D721Med (cell line): ENCODE data around the gene COL19A1.
A peak's percentile ranks its signal among the peaks of the same experiment; 100 is the strongest.

Source experiments
- DNase-seq: peaks from one replicate; pipeline ENCODE4 v3.0.0; 2011; ENCODE audit warnings: low spot score; ENCODE audit not compliant: insufficient read length
- FAIRE-seq: peaks from 2 replicates; lab custom pipeline; 2011; peaks lifted over from hg19 to GRCh38; lab: Jason Lieb, UNC
- CTCF ChIP-seq: IDR thresholded peaks from 2 replicates; pipeline ENCODE4 v1.5.1; 2012; ENCODE audit warnings: mild to moderate bottlenecking, control low read depth; ENCODE audit not compliant: insufficient read depth; ENCODE audit errors: missing control alignments

Gene COL19A1

GRCh38 chr6:69825904-69826303 lies 40.5 kb upstream of the COL19A1 start:
- DNase-seq (no peak), FAIRE-seq (no peak)

GRCh38 chr6:69827276-69827893 lies 39.0 kb upstream of the COL19A1 start:
- FAIRE-seq, result no peak
- DNase-seq, result no peak
- no peak for TF ChIP-seq CTCF

More at GRCh38 chr6:69825904-69826303, 40.5 kb upstream of the COL19A1 start:
- no peak for TF ChIP-seq CTCF

- DNase-seq (no peak), FAIRE-seq (no peak)
- no peak for TF ChIP-seq CTCF
These were observed 33.8 kb upstream of the COL19A1 start for GRCh38 chr6:69832558-69832957.

DNA sequence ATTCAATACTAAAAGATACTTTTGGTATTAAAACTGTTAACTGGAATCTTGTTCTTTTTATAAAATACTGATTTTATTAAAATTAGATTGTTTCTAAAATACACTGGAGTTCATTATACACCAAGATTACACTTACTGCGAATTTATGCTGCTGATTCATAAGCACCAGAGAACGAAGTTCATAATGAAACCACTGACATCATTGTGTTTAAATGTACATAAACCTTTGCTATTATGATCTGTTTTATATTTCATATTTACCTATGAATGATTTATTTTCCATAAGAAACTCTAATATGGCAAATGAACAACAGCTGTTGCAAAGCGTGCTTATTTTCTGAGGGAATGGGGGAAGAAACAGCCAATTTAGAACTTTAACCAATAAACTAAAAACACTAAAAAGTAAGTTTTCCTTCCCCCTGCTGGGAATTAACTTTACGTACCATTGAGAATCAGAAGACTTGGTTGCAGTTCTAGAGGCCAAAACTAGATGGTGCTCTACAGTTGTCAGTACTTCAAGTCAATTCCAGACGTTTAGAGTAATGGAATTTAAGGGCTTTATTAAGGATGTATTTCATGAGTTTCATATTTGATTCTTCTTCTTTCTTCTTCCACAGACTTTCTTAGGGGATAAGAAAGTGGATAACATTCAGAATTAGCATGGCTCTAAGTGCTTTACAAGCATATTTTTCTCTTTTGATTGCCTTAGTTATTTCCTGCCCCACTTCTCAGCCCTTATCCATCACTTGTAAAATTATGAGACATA lies 30.8 kb upstream of the COL19A1 start:
- peak; percentile 93 for TF ChIP-seq CTCF
- peak; percentile 66 for FAIRE-seq
- no peak for DNase-seq

GRCh38 chr6:69841862-69842261 lies 24.5 kb upstream of the COL19A1 start:
- no peak for FAIRE-seq

DNA sequence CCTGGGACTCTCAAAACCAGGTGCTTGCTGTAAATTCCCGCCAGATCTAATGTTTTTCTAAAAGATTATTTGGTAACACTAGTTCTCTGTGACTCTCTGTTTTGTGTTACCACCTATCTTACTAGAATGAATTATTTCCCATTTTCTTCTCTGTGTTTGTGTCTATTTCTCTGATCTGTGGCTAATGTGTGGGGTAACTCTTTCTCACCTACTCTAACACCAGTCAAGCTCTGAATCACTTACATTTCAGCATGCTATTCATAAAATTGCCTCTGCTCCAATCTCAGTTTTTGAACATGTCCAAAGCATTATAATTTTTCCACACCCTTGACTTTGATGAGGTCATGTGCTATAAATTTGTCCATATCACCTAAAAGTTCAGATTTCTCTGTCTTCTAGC lies 23.2 kb upstream of the COL19A1 start:
- no peak for FAIRE-seq
- TF ChIP-seq CTCF, result no peak
- no peak for DNase-seq

More at GRCh38 chr6:69841862-69842261, 24.5 kb upstream of the COL19A1 start:
- no peak for DNase-seq
- TF ChIP-seq CTCF, result no peak

- DNase-seq, result no peak
- no peak for FAIRE-seq
- no peak for TF ChIP-seq CTCF
These were observed 20.0 kb upstream of the COL19A1 start for GRCh38 chr6:69846312-69846711.
